ENCODE data around the gene RALGAPB.

RALGAPB gene

GRCh38 chr20:38617011-38617829 lies 144.6 kb downstream of the RALGAPB start:
- DNase-seq: no peak

- DNase-seq: no peak
Observed at GRCh38 chr20:38617830-38618196, 145.2 kb downstream of the RALGAPB start.

- no peak for DNase-seq
Observed at GRCh38 chr20:38620441-38620840, 147.8 kb downstream of the RALGAPB start.

GRCh38 chr20:38623061-38623460 lies 150.4 kb downstream of the RALGAPB start:
- DNase-seq: no peak

- DNase-seq: no peak
Observed at GRCh38 chr20:38624084-38624483, 151.4 kb downstream of the RALGAPB start.

- no peak for DNase-seq
Observed at GRCh38 chr20:38625896-38626295, 153.3 kb downstream of the RALGAPB start.

- no peak for DNase-seq
Observed at GRCh38 chr20:38626921-38627659, 154.4 kb downstream of the RALGAPB start.

Data from hematopoietic multipotent progenitor cell treated with erythropoietin and hydrocortisone succinate and interleukin-3 and kit ligand, for 8 days (in vitro differentiated cells).